Adrenal gland (tissue), 12 donors: ENCODE results near the gene KIF26A. TPM values are rescaled to one million over a fixed set of nuclear protein-coding genes. Genes with fewer than 3 reads are reported as not detected.

Experiments used
- DNase-seq, 7 donors: peaks; one replicate each; pipeline ENCODE4 v3.0.0-alpha.2; 2019 to 2020
- H3K27ac ChIP-seq, 5 donors: fragments of 200-600 bp; sonication (generic) in 4 of 5; 1 replicate in 3 of 5; 2 replicates in 2 of 5; pipeline versions ENCODE4 v1.5.1 to v1.8.0; 2016 to 2020; ENCODE audit warnings: mild to moderate bottlenecking in 1 of 5
- H3K27me3 ChIP-seq: fragments of 200-600 bp; 2 replicates; pipeline ENCODE4 v1.8.0; 2021
- H3K36me3 ChIP-seq, 2 donors: fragments of 200-600 bp; replicated peaks in 1 of 2; 1 replicate in 1 of 2; 2 replicates in 1 of 2; pipeline versions ENCODE4 v1.5.1 to v1.8.0; 2018 to 2022
- H3K4me1 ChIP-seq, 2 donors: fragments of 200-600 bp; replicated peaks in 1 of 2; 1 replicate in 1 of 2; 2 replicates in 1 of 2; pipeline versions ENCODE4 v1.5.1 to v1.8.0; 2018 to 2021
- H3K4me3 ChIP-seq, 4 donors: fragments of 200-600 bp; sonication (generic) in 3 of 4; one replicate each; pipeline ENCODE4 v1.5.1; 2016 to 2018
- H3K9me3 ChIP-seq, 3 donors: fragments of 200-600 bp; sonication (generic) in 1 of 3; replicated peaks in 1 of 3; 1 replicate in 2 of 3; 2 replicates in 1 of 3; pipeline versions ENCODE4 v1.5.1 to v1.8.0; 2016 to 2021
- CTCF ChIP-seq, 6 experiments: fragments of 450-650 bp in 4 of 6; fragments of 200-600 bp in 2 of 6; sonication (generic) in 1 of 6; IDR thresholded peaks; 1 replicate in 5 of 6; 2 replicates in 1 of 6; pipeline versions ENCODE4 v1.5.1 to v1.8.0; 2016 to 2021; ENCODE audit warnings: antibody characterized with exemption in 6 of 6, mild to moderate bottlenecking in 2 of 6, moderate library complexity in 1 of 6
- POLR2A ChIP-seq, 2 donors: fragments of 450-650 bp; IDR thresholded peaks; one replicate each; pipeline ENCODE4 v1.6.1; 2017; ENCODE audit warnings: antibody characterized with exemption in 2 of 2, mild to moderate bottlenecking in 2 of 2, moderate library complexity in 1 of 2
- WGBS, 4 donors: extraction: QIAGEN DNeasy Blood & Tissue Kit in 2 of 4; methylation state at CpG; one replicate each; pipeline versions ENCODE4 v1.1.5 to v1.1.7; 2013 to 2017; 5-methylcytosine and 5-hydroxymethylcytosine counted together
- intact Hi-C, 2 donors: fragments of 100-400 bp; cut with DNase I; formaldehyde crosslinking; loops; one replicate each; pipeline versions ENCODE4 v1.14.1 to v1.15.0; 2022 to 2023
- polyA plus RNA-seq, 3 donors: library from polyadenylated mRNA; stranded (reverse); fragments of 200-250 nt in 2 of 3; fragments of 350-450 nt in 1 of 3; fragmentation: Illumina TruSeq in 1 of 3; extraction: RNeasy Lipid Tissue Mini Kit (QIAGEN cat#74804) in 1 of 3; gene quantifications; one replicate each; pipeline ENCODE4 v1.2.3, GENCODE V29; 2013 to 2014
- total RNA-seq, 9 donors: library from RNA; depleted of rRNA in 4 of 9; stranded (reverse); fragments of >200 nt in 4 of 9; fragments of 120-200 nt in 1 of 9; fragmentation: NEBNext Ultra II Directional in 1 of 9; extraction: Animal tissue kit (Norgen Biotek cat#: 25700) in 1 of 9; gene quantifications; one replicate each; pipeline versions ENCODE4 v1.1.0 to v1.2.4, GENCODE V29; 2013 to 2023
- donor health status: healthy with polysubstance abuse.
- donor health status: Bipolar disorder and iron deficiency.
- donor health status: DM: yes; HTN: yes; CAD: no.
- donor health status: DM: no; HTN: no; CAD: no.
- donor health status: DM: no; HTN: no; CAD: no.
- donor health status: DM: yes; HTN: yes; CAD: no.

The KIF26A gene
- total and polyA plus RNA-seq, 12 donors = 0.49 to 23.9 (median 6.5) TPM

- TF ChIP-seq POLR2A (IDR thresholded peaks at IDR 0.05) (no peak), CTCF (IDR thresholded peaks at IDR 0.05) (no peak)
- WGBS, 4 donors = 30 to 43% (median 36%) methylated on average over 9 to 12 of the region's 12 CpGs
- Histone ChIP-seq H3K4me3 (no peak overlapping the region), H3K27me3 (no peaks in the 10 kb centered on the region), H3K36me3 (no peaks in the 10 kb centered on the region), H3K27ac (peak overlapping the region in 2 of 5 donors; percentile 70 to 72), H3K4me1 (peaks cover 0 to 20% of the 10 kb centered on the region in 2 donors), H3K9me3 (no peaks in the 10 kb centered on the region)
- intact Hi-C loops = no loop called here
- DNase-seq = peak in 6 of 7 donors; percentile 15 to 73 (median 44)
Measured at GRCh38 chr14:104149617-104150135, 11.3 kb downstream of the KIF26A start.

DNA sequence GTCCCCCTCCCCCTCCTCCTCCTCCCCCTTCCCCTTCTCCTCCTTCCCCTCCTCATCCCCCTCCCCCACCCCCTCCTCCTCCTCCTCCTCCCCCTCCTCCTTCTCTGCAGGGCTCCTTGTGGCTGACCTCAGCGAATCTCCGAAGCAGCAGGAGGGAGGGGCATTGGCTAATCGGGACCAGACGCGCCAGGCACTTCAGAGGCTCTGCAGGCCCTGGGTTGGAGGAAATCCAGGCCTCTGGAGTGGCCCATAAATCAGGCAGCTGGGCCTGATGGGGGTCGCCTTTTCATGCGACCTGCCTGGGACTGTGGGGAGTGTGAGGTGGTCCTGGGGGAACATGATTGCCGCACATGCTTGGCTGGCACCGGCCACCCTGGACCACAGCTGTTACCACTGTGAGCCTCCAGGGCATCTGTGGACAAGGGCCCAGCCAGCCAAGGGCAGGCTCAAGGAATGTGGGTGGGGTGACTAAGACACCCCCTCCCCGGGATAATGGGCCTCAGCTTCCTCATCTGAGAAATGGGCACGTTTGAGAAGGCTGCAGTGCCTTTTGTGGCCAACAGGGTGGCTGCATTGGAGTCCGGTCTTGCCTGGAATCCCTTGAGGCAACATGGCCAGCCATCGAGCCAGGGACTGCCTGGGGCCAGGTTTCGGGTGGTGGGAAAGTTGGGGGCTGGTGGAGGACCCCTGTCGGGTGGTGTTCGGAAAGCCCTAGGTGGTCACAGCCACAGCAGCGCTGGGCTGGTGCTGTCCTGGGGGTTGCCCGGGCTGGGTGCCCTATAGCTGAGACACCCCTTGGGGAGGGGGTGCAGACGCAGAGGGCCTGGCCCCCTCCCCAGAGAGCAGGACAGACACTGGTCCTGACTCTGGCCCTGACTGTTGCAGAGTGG lies 12.0 kb downstream of the KIF26A start:
- H3K4me3 ChIP-seq = no peak overlapping the region
- peaks cover 0 to 20% of the 10 kb centered on the region in 2 donors for H3K4me1 ChIP-seq
- TF ChIP-seq POLR2A (IDR thresholded peaks at IDR 0.05) = no peak
- peak in 3 of 6 experiments; percentile 19 to 37 (median 22) for TF ChIP-seq CTCF (IDR thresholded peaks at IDR 0.05)
- H3K36me3 ChIP-seq = no peaks in the 10 kb centered on the region
- H3K27me3 ChIP-seq = no peaks in the 10 kb centered on the region
- DNase-seq = peak in 5 of 7 donors; percentile 20 to 82 (median 40)
- intact Hi-C loops = no loop called here
- no peaks in the 10 kb centered on the region for H3K9me3 ChIP-seq
- 45 to 69% (median 48%) methylated on average over 7 to 19 of the region's 19 CpGs for WGBS, 4 donors
- H3K27ac ChIP-seq = peak overlapping the region in 2 of 5 donors; percentile 68 to 72

- Histone ChIP-seq H3K4me3 (no peak overlapping the region), H3K27ac (peak overlapping the region in 2 of 5 donors; percentile 68 to 72), H3K36me3 (no peaks in the 10 kb centered on the region), H3K9me3 (no peaks in the 10 kb centered on the region), H3K4me1 (peaks cover 0 to 20% of the 10 kb centered on the region in 2 donors), H3K27me3 (no peaks in the 10 kb centered on the region)
- TF ChIP-seq POLR2A (IDR thresholded peaks at IDR 0.05) (no peak), CTCF (IDR thresholded peaks at IDR 0.05) (no peak)
- 65 to 92% (median 83%) methylated on average over 5 of the region's 5 CpGs for WGBS, 4 donors
- no peak for DNase-seq
- intact Hi-C loops = no loop called here
Measured at GRCh38 chr14:104151026-104151381, 12.6 kb downstream of the KIF26A start.

GRCh38 chr14:104151566-104152245 lies 13.3 kb downstream of the KIF26A start:
- TF ChIP-seq CTCF (IDR thresholded peaks at IDR 0.05) (no peak), POLR2A (IDR thresholded peaks at IDR 0.05) (no peak)
- Histone ChIP-seq H3K9me3 (no peaks in the 10 kb centered on the region), H3K27me3 (no peaks in the 10 kb centered on the region), H3K27ac (peak overlapping the region in 1 of 5 donors; percentile 68), H3K4me1 (peaks cover 0 to 20% of the 10 kb centered on the region in 2 donors), H3K4me3 (no peak overlapping the region), H3K36me3 (no peaks in the 10 kb centered on the region)
- peak in 1 of 7 donors; percentile 73 for DNase-seq
- intact Hi-C loops = no loop called here
- 77 to 88% (median 85%) methylated on average over 16 to 34 of the region's 34 CpGs for WGBS, 4 donors
